Suppressor macrophage (primary cell): ENCODE results near the gene LRRC42.

Experiments
- DNase-seq, 4 experiments: peaks; one replicate each; pipeline ENCODE4 v3.0.0-alpha.2; 2020 to 2022

The LRRC42 gene

DNA sequence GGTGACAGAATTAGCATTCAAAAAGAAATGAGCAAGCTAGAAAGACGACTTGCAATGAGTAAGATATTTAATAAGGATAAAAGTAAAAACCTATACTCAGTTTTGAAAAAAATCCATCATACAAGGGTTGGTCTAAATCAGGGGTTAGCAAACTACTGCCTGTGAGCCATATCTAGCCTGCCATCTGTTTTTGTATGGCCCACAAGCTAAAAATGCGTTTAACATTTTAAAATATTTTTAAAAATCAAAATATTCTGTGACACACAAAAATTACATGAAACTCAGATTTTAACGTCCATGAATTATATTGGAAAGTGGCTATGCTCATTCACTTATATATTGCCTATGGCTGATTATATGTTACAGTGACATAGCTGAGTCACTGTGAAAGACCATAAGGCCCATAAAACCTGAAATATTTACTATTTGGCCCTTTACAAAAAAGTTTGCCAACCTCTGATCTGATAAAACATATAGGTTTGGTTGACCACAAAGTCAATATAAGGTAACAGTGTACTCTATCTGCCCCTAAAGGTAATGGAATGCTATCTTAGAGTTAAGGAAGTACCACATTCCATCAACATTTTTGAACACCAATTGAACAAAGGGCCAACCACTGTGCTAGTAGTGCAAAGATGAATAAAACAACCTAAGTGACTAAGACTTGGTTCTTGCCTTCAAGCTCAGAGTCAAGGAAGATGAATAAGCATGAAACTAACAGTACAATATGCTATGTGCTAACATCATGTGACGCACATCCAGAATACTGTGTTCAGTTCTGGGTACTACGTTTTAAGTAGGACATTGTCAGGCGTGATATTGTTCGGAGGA is 3.8 kb upstream of the LRRC42 start:
- DNase-seq = no peak

GRCh38 chr1:53943090-53943489 is 3.1 kb upstream of the LRRC42 start:
- DNase-seq = no peak

DNA sequence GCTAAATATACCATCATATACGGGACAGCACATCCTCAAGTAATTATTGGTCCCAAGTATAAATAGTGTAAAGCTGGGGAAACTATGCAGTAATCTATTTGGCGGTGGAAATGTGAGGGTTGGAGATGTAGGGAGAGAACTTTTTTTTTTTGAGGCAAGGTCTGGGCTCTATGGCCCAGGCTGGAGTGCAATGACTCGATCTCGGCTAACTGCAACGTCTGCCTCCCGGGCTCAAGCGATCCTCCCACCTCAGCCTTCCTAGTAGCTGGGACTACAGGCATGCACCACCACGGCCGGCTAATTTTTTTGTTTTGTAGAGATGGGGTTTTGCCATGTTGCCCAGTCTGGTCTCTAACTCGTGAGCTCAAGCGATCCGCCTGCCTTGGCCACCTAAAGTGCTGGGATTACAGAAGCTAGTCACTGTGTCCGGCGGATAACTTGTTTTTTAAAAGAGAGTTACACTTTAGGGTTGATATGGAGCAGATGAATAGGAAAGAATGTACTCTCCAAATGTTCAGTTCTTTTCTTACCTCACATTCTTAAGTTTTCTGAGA is 2.6 kb upstream of the LRRC42 start:
- no peak for DNase-seq

DNA sequence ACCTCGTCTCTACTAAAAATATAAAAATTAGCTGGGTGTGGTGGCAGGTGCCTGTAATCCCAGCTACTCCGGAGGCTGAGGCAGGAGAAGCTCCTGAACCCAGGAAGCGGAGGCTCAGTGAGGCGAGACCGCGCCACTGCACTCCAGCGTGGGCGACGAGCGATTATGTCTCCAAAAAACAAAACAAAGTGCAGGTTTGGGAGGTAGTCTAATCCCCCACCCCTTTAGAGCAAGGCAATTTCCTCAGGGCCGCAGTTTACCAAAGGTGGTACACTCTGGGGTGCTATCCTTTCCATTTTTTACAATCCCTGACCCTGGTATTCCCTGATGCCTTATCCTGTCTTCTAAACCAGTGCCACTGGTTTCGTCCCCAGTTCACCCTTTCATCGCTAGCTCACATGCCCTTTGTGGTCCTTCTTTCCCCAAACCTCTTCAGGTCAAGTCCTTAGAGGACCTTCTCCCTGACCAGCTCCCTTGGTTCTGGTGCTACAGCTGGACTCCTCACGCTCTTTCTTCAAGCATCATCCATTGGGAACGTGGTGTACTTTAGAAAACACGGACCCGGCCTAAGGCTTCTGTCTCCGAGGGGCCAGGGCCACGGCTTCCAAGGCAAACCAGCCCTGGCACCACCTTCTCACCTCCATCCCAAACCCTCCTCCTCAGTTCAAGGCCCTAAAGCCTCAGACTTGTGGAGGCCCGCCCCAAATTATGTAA is 1.5 kb upstream of the LRRC42 start:
- peak in 1 of 4 experiments; percentile 6 for DNase-seq

DNA sequence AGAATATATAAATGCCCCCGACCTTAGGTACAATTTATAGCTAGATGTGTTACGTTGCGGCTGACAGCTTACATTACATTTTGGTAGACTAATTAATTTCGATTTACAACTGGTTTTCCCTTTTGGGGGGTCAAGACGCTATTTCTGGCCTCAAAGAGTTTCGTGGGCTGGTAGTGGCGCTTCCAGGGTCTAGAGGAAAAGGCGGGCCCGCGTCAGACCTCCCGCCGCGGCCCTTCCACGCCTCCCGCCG is 1.0 kb upstream of the LRRC42 start:
- DNase-seq = no peak

DNA sequence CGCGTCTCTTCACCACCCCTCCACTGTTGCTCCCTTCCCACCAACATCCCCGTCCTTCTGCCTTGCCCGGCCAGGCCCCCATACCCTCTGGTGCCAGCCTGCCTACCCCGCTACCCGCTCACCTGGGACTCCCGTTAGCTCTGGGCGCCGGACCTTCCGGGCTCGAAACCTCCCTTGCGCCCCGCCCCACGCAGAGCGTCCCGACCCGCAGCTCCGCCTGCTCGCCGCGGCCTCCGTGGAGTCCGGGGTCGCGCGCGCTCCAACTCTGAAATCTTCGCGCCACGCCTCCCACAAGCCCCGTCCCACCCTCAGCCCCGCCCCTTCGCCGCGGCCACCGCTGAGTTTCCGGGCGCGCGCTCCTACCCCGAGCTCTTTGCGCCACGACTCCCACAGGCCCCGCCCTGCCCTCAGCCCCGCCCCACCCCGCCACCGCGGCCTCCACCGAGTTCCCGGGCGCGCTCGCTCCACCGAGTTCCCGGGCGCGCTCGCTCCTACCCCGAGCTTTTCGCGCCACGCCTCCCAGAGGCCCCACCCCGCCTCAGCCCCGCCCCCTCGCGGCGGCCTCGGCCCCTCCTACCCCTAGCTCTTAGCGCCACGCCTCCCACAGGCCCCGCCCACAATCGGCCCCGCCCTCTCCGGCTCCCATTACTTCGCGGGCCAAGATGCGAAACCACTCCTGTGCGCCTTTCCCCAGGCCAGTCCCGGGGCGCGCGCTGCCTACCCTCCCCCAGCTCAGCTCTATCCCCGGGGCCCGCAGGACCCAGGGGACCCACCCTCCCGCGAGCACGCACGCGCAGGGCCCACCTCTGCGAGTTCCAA is 508 bp upstream of the LRRC42 start, which contains the start of gene IFT25:
Gene IFT25, minus strand, starts transcription at position 267 of the 819 bp plus-strand sequence. CDS start 5,617 bp downstream, outside the sequence.
- DNase-seq = peak; percentile 98 to 99 (median 99)

GRCh38 chr1:53947172-53947907 is 1.2 kb downstream of the LRRC42 start:
- no peak for DNase-seq

- DNase-seq = no peak
Measured at GRCh38 chr1:53948291-53948690, 2.1 kb downstream of the LRRC42 start.

DNA sequence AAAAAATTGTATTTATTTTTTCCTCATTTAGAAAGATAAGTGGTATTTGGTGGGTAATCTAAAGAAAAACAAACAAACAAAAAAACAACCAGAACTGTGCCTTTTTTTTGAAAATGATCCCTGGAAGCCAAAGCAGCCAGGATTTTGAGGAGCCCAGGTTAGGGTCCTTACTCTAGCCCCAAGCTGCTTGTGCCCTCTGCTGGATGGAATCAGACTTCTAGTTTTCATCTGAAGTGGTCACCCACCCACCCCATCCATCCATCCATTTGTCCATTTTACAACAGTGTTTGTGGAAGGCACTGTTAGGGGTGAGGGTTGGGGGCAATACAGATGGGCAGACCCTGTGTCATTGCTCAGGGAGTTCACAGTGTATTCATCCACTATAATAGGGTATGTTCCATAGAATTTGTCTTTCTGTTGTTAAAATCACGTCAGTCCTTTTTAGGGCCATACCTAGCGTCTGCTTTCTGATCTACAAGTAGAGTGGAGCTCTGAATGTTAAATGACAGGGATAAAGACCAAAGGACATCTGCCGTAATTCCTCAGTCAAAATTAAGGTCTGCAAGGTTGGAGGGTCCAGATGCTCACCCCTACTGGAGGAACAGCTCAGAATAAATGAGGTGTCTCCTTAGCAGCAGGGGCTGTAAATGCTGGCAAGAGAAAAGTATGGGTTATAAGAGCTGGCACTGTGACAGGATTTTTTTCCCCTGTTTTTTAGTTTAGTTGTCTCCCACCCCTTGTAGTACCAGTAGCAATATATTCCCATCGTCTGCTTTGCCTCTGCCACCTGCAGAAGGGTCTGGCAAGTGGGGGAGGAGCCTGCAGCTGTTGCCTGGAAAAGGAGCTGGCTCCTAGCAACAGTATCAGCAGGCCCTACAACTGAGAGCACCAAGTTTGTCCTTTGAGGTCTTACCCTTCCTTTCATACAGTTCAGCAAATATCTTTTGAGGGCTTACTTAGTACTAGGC is 3.2 kb downstream of the LRRC42 start:
- peak; percentile 37 to 64 (median 54) for DNase-seq

DNA sequence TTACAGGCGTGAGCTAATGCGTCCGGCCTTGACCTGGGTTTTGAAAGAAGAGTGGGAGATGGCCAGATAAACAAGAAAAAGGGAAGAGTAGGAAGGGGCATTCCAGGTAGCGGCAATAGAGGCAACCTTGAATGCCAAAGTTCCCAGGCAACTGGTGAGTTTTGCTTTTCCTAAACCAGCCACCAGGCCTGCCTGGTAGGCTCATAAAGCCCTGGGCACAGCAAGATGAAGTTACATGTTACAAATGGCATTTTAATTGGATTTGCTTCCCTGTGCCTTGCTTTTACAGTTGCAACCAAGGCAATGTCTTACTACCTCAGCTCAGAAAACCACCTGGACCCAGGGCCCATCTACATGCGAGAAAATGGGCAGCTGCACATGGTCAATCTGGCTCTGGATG is 5.5 kb downstream of the LRRC42 start:
- DNase-seq = no peak

DNA sequence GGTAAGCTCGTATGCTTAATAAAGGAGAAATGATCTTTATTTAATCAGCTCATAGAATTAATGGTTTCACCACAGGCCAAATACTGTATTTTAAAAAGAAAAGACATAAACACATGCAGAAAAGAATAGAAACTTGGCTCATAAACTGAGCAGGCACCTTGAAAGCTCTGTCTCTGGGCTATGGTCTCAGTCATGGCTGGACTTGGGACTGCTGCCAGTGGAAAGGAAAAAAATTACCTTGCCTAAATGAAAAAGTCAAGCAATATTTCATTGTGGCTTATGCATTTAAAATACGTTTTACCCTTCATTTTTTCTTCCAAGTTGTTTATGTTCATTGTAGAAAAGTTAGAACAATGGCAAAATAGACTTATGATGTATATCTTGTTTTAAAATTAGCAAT is 8.0 kb downstream of the LRRC42 start:
- no peak for DNase-seq

DNA sequence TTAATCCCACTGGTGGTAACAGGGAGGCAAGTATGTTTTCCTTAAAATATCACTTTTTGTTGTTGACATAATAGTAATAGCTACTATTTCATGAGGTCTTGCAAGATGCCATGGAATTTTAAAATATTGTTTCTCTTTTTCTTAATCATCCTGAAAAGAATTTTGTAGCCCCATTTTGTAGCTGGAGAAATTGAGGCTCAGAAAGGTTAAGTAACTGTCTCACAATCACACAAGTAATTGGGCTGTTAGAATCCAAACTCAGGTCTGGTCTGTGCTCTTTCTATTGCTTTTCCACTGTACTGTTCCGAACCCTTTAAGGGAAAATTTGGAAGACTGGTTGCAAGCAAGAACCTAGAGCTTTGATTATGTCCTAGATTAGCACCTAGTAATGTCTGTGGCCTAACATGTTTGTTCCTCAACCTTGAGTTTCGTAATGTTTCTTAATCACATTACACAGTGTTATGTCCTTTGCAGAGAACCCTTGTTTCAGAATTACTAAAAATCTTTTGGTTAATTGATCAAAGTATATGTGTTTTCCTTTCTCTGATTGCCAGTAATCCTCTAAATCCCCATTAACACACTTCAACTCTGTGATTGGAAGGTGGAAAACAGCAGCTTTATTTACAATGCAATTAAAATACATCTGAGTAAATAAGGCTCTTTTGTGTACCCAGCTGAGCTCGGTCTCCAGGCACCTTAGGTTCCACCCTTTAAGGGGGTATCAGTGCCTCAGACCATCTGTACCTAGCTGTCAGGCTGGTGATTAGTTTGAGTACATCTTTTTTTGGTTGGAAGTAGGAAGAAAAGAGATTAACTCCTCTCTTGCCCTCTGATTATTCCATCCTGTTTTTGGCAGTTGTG is 10.4 kb downstream of the LRRC42 start:
- DNase-seq = peak in 2 of 4 experiments; percentile 11 to 35

- no peak for DNase-seq
Measured at GRCh38 chr1:53957194-53957818, 11.2 kb downstream of the LRRC42 start.

GRCh38 chr1:53959664-53960250 is 13.6 kb downstream of the LRRC42 start:
- peak; percentile 12 to 63 (median 54) for DNase-seq

DNA sequence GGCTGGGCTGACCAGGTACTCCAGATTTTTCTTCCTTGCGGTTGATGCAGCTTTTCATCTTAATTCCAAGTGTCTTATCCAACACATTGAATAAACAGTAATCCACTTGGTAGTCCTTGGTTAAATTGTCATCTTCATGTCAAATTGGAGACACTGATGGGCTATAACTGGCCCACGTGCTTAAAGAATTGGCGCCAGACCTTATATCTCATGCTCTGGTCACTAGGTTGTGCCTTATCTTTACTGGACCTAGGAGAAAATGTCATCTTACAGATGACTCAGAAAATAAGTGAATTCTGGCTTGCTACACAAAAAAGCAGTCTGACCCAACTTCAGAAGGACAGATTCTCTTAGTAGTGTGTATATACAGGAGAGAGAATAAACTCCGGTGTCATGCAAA is 16.2 kb downstream of the LRRC42 start:
- no peak for DNase-seq

GRCh38 chr1:53963460-53963859 is 17.3 kb downstream of the LRRC42 start:
- no peak for DNase-seq

GRCh38 chr1:53964109-53964508 is 18.0 kb downstream of the LRRC42 start:
- no peak for DNase-seq

DNA sequence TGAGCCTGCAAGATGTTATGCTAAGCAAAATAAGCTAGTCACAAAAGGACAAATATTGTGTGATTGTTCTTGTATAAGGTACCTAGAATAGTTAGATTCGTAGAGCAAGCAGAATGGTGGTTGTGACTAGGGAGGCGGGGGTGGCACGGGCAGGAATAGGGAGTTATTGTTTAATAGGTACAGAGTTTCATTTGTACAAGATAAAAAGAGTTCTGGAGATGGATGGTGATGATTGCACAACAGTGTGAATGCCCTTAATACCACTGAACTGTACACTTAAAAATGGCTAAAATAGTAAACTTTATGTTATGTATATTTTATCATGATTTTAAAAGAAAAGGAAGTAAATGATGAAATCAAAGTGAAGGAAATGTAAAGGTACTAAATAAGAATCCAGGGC is 20.6 kb downstream of the LRRC42 start:
- no peak for DNase-seq
